ENCODE results near the gene ATP8B1.

ATP8B1 gene

GRCh38 chr18:57841568-57841967, 38.5 kb upstream of the ATP8B1 start:
- DNase-seq (ENCODE audit: extremely low read depth, low read depth) = no peak
- no peak overlapping the region for H3K4me3 ChIP-seq (replicated peaks; ENCODE audit: low read depth, low read length)
- no peak for TF ChIP-seq CTCF (IDR thresholded peaks at IDR 0.05; ENCODE audit: low read depth, low read length, missing control alignments)

- no peak for TF ChIP-seq CTCF (IDR thresholded peaks at IDR 0.05; ENCODE audit: low read depth, low read length, missing control alignments)
- peak; percentile 45 for DNase-seq (ENCODE audit: extremely low read depth, low read depth)
- H3K4me3 ChIP-seq (replicated peaks; ENCODE audit: low read depth, low read length) = no peak overlapping the region
These were observed 36.8 kb upstream of the ATP8B1 start for GRCh38 chr18:57839942-57840381.

GRCh38 chr18:57837917-57838548, 34.9 kb upstream of the ATP8B1 start:
- no peak overlapping the region for H3K4me3 ChIP-seq (replicated peaks; ENCODE audit: low read depth, low read length)
- no peak for DNase-seq (ENCODE audit: extremely low read depth, low read depth)
- no peak for TF ChIP-seq CTCF (IDR thresholded peaks at IDR 0.05; ENCODE audit: low read depth, low read length, missing control alignments)

GRCh38 chr18:57836557-57836956, 33.4 kb upstream of the ATP8B1 start:
- no peak overlapping the region for H3K4me3 ChIP-seq (replicated peaks; ENCODE audit: low read depth, low read length)
- no peak for TF ChIP-seq CTCF (IDR thresholded peaks at IDR 0.05; ENCODE audit: low read depth, low read length, missing control alignments)
- no peak for DNase-seq (ENCODE audit: extremely low read depth, low read depth)

- TF ChIP-seq CTCF (IDR thresholded peaks at IDR 0.05; ENCODE audit: low read depth, low read length, missing control alignments) = no peak
- DNase-seq (ENCODE audit: extremely low read depth, low read depth) = no peak
- no peak overlapping the region for H3K4me3 ChIP-seq (replicated peaks; ENCODE audit: low read depth, low read length)
These were observed 32.8 kb upstream of the ATP8B1 start for GRCh38 chr18:57835904-57836303.

- no peak for DNase-seq (ENCODE audit: extremely low read depth, low read depth)
- H3K4me3 ChIP-seq (replicated peaks; ENCODE audit: low read depth, low read length) = no peak overlapping the region
- no peak for TF ChIP-seq CTCF (IDR thresholded peaks at IDR 0.05; ENCODE audit: low read depth, low read length, missing control alignments)
These were observed 31.5 kb upstream of the ATP8B1 start for GRCh38 chr18:57834616-57835015.
